Lung (tissue), 12 donors: ENCODE measurements around the gene PRMT3. TPM values are rescaled to one million over a fixed set of nuclear protein-coding genes. Genes with fewer than 3 reads are reported as not detected.
"Not testable (repeated sequence)": the region's sequence is repeated elsewhere in the genome, so short reads cannot be mapped to it uniquely, and the experiment has no call there.

ENCODE experiments used
- ATAC-seq: fragments of 200-7000 bp; cut with Tn5 transposase; one replicate; pipeline ENCODE4 v1.9.1; 2020; ENCODE audit warnings: moderate number of reproducible peaks; ENCODE audit not compliant: insufficient read depth, low FRiP score
- DNase-seq, 3 donors: peaks; one replicate each; pipeline ENCODE4 v3.0.0-alpha.2; 2013 to 2017
- H3K27ac ChIP-seq, 2 donors: one replicate each; pipeline ENCODE4 v1.5.1; 2013; ENCODE audit warnings: mild to moderate bottlenecking in 2 of 2, moderate library complexity in 2 of 2, control low read depth in 1 of 2, inconsistent platforms in 1 of 2, low read depth in 1 of 2, low read length in 1 of 2
- H3K27me3 ChIP-seq, 3 donors: one replicate each; pipeline ENCODE4 v1.5.1; 2013; ENCODE audit warnings: low read length in 2 of 3; ENCODE audit not compliant: control insufficient read depth in 3 of 3, insufficient read depth in 3 of 3
- H3K36me3 ChIP-seq, 4 donors: one replicate each; pipeline ENCODE4 v1.5.1; 2013; ENCODE audit warnings: low read length in 4 of 4, mild to moderate bottlenecking in 1 of 4, moderate library complexity in 1 of 4; ENCODE audit not compliant: control insufficient read depth in 4 of 4, insufficient read depth in 4 of 4
- H3K4me1 ChIP-seq, 5 donors: one replicate each; pipeline ENCODE4 v1.5.1; 2013; ENCODE audit warnings: low read length in 5 of 5, mild to moderate bottlenecking in 2 of 5, moderate library complexity in 1 of 5; ENCODE audit not compliant: control insufficient read depth in 5 of 5, insufficient read depth in 5 of 5
- H3K4me3 ChIP-seq: one replicate; pipeline ENCODE4 v1.5.1; 2013; ENCODE audit warnings: mild to moderate bottlenecking, control low read depth, moderate library complexity
- H3K9ac ChIP-seq, 2 donors: one replicate each; pipeline ENCODE4 v1.5.1; 2013; ENCODE audit warnings: low read length in 2 of 2, control low read depth in 1 of 2; ENCODE audit not compliant: insufficient read depth in 1 of 2
- H3K9me3 ChIP-seq, 4 donors: one replicate each; pipeline ENCODE4 v1.5.1; 2013; ENCODE audit warnings: low read length in 3 of 4, mild to moderate bottlenecking in 1 of 4, moderate library complexity in 1 of 4; ENCODE audit not compliant: control insufficient read depth in 4 of 4, insufficient read depth in 3 of 4
- CTCF ChIP-seq: IDR thresholded peaks from 2 replicates; pipeline ENCODE4 v1.5.1; 2012; ENCODE audit warnings: mild to moderate bottlenecking; ENCODE audit errors: control extremely low read depth, extremely low read depth
- WGBS, 2 donors: extraction: QIAGEN DNeasy Blood & Tissue Kit; methylation state at CpG; one replicate each; pipeline ENCODE4 v1.1.7; 2013; 5-methylcytosine and 5-hydroxymethylcytosine counted together
- polyA plus RNA-seq, 2 donors: library from polyadenylated mRNA; stranded (reverse); fragments of 200-250 nt; gene quantifications; one replicate each; pipeline ENCODE4 v1.2.1, GENCODE V29; 2013
- total RNA-seq, 2 donors: library from RNA; depleted of rRNA in 1 of 2; stranded (reverse); fragments of >200 nt in 1 of 2; gene quantifications; one replicate each; pipeline ENCODE4 v1.2.1, GENCODE V29; 2014 to 2021
- donor health status: control.
- donor health status: control.
- donor health status: Bipolar disorder and iron deficiency.
- donor health status: healthy.
- donor health status: DM: yes; HTN: yes; CAD: no.

Gene PRMT3
- total and polyA plus RNA-seq, 4 donors, result 8.2 to 19.7 (median 10.3) TPM

- peaks cover 0 to 2% (median 0%) of the 10 kb centered on the region in 4 donors for H3K9me3 ChIP-seq
- no peak for DNase-seq
- H3K36me3 ChIP-seq, result no peaks in the 10 kb centered on the region
- no peak overlapping the region for H3K4me3 ChIP-seq
- no peaks in the 10 kb centered on the region for H3K4me1 ChIP-seq
- peaks cover 0 to 4% (median 0%) of the 10 kb centered on the region in 3 donors for H3K27me3 ChIP-seq
- 46 to 69% methylated on average over 2 of the region's 2 CpGs for WGBS, 2 donors
- no peak overlapping the region for H3K9ac ChIP-seq
- no peak for ATAC-seq
- H3K27ac ChIP-seq, result no peak overlapping the region
- no peak for TF ChIP-seq CTCF
These were observed 163.6 kb downstream of the PRMT3 start for GRCh38 chr11:20551096-20551495.

GRCh38 chr11:20555783-20556182 lies 168.3 kb downstream of the PRMT3 start:
- H3K4me1 ChIP-seq, result no peaks in the 10 kb centered on the region
- peaks cover 0 to 4% (median 0%) of the 10 kb centered on the region in 3 donors for H3K27me3 ChIP-seq
- no peak overlapping the region for H3K9ac ChIP-seq
- no peak overlapping the region for H3K27ac ChIP-seq
- TF ChIP-seq CTCF, result no peak
- 65 to 79% methylated on average over 3 of the region's 3 CpGs for WGBS, 2 donors
- no peaks in the 10 kb centered on the region for H3K36me3 ChIP-seq
- no peak for DNase-seq
- no peak for ATAC-seq
- H3K9me3 ChIP-seq, result peaks cover 0 to 4% (median 0%) of the 10 kb centered on the region in 4 donors
- no peak overlapping the region for H3K4me3 ChIP-seq

- H3K9ac ChIP-seq, DNase-seq, H3K36me3 ChIP-seq, H3K4me3 ChIP-seq, ATAC-seq, H3K4me1 ChIP-seq, H3K27me3 ChIP-seq, H3K9me3 ChIP-seq, H3K27ac ChIP-seq: not testable (repeated sequence)
These were observed 168.9 kb downstream of the PRMT3 start for GRCh38 chr11:20556396-20556795.

- Histone ChIP-seq H3K27me3 (no peaks in the 10 kb centered on the region), H3K9ac (no peak overlapping the region), H3K4me1 (no peaks in the 10 kb centered on the region), H3K36me3 (no peaks in the 10 kb centered on the region), H3K4me3 (no peak overlapping the region), H3K27ac (no peak overlapping the region), H3K9me3 (peaks cover 0 to 4% (median 0%) of the 10 kb centered on the region in 4 donors)
- ATAC-seq (no peak), DNase-seq (no peak)
- no peak for TF ChIP-seq CTCF
- WGBS, 2 donors, result 87 to 88% methylated on average over 4 of the region's 4 CpGs
These were observed 171.2 kb downstream of the PRMT3 start for GRCh38 chr11:20558741-20559140.

Other genes starting within 250 kb of the PRMT3 start
- gene DBX1, start 227.2 kb upstream of the PRMT3 start, total RNA-seq, result not detected
- not detected for gene DBX1, start 227.2 kb upstream of the PRMT3 start, polyA plus RNA-seq
- 10 to 100 TPM in 1 of 2 donors, 1 to 10 TPM in 1; 9.3 to 40.1 TPM for gene HTATIP2, start 24.0 kb upstream of the PRMT3 start, total RNA-seq
- 10 to 100 TPM; 39.1 to 69.3 TPM for gene HTATIP2, start 24.0 kb upstream of the PRMT3 start, polyA plus RNA-seq
- gene SLC6A5, start 211.9 kb downstream of the PRMT3 start, total RNA-seq, result not detected
- gene SLC6A5, start 211.9 kb downstream of the PRMT3 start, polyA plus RNA-seq, result not detected